NCI-H526 treated with DMSO at 0.1 percent for 48 hours (cell line): ENCODE data around the gene RBMX2.

Source experiments
- DNase-seq: peaks from one replicate; lab custom pipeline; 2025; lab: John Stamatoyannopoulos, UW

The RBMX2 gene

GRCh38 chrX:130446974-130447373 is 45.2 kb downstream of the RBMX2 start:
- DNase-seq: no peak
